ENCODE results near the gene RIN3.
"Not testable (repeated sequence)": the region's sequence is repeated elsewhere in the genome, so short reads cannot be mapped to it uniquely, and the experiment has no call there.

RIN3 gene

DNA sequence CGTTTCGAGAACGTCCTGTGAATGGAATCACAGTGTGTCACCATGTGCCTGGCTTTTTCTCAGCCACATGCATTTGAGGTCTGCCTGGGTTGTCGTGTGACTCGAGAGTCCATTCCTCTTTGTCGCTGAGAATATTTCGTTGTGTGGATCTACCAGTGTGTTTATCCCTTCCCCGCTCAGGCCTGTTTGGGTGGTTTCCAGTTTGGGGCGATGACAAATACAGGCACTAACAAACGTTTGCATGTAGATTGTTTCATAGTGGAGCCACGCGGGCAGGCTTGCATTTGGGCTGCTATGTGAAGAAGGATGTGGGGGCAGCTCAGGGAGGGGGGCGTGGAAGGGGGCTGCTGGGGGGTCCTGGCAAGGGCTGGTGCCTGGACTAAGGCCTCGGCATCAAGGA, 14.1 kb downstream of the RIN3 start:
- no peak for FAIRE-seq
- no peak for DNase-seq (ENCODE audit: low spot score)

DNA sequence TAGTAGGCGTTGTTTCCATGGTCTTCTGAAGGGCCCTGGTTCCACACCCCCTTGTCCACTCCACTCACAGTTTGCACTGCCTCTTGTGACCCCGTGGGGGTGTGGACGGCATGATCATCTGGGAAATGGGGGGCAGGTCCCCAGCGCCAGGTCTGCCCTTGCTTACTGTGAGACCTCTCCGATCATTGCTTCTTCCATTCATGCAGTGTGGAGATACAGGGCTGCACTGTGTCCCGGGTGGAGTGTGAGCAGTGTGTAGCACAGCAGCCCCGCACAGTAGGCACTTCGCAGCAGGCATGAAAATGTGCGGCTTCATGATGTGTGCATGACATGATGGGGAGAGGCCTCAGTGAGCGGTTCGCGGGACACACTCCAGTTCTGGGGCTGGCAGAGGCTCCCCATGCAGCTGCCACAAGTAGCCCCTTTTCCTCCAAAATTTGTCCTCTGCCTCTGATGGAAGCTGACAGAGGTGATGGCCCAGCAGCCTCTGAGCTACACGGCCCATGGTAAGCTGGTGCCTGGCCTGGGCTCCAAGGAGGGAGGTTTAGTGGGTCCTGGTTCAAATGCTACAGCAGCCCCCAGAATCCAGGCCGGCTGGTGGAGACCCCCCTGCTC, 15.0 kb downstream of the RIN3 start:
- no peak for FAIRE-seq

DNA sequence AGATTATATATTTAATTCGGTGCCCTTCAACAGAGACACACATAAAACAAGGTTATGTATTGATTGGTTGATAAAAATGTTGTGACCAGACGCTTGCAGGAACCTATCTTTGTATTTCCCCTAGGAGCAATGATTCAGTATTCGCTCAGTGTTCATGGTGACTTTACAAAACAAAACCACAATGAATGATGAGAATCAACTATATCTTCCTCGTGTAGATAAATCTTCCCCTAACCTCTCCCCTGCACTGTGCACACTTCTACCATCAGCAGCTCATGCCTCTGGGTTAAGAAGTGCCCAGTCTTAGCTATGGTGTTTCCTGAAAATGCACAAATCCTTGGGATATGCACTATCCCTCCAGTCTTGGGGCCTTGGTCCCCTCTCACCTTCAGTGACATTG, 16.3 kb downstream of the RIN3 start:
- DNase-seq (ENCODE audit: low spot score): no peak
- no peak for FAIRE-seq

More for the DNA sequence above, 15.0 kb downstream of the RIN3 start:
- no peak for DNase-seq (ENCODE audit: low spot score)

DNA sequence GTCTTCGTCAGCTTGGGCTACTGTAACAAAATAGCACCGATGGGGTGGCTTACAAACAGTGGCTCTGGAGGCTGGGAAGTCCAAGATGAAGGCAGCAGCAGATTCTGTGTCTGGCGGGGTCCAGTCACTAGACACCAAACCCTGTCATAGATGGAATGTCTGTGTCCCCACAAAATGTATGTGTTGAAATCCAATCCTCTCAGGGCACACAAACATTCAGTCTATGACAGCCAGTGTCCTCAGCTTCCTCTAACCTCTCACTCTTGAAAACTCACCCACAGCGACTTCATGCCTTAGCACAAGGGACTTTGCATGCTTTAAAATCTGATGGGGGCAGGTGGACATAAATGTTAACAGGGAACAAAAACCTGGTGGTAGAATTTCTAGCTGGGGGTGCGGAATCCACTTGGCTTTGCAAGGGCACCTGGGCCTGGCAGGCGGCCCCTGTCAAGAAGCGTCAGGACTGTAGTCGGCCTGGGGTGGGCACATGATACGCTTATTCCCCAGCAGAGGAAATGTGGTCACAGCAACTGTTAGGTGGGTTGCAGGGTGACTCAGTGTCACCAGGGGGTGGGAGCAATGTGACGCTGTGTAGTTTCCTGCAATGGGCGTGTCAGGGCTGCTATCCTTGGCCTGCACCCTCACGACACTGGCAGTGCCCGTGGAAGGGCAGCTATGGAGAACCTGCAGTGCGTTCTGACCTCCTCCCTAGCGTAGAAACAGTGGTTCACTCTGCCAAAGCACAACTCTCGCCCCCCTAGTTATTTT, 17.7 kb downstream of the RIN3 start:
- FAIRE-seq: no peak
- no peak for DNase-seq (ENCODE audit: low spot score)

DNA sequence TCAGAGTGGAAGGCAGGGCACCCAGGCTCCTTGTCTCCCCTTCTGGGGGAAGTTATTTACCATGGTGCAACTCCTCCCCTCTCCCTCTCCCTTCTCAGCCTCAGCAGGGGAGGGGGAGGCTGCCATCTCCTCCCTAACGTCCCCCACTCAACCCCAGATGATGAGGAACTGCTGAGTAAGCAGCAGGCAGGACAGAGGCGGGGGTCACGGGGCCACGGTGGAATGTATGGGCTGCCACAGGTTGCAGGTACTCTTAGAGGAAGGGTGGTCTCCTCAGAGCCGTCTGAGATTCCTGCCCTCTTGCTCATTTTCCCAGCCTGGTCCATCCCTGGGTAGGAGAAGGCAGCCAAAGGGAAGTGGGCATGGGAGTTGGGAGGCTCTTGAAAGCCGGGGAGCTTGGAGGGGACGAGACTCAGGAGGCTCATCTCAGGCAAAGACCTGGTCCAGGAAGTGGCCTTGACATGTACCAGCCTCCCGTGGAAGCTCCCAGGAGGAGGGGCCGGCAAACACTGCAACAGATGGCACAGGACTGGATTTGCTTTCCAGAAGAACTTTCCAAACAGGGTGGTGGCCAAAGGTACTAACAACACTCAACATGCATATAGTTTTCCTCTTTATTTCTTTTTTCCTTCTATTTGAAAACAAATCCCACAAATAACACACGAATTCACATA, 19.0 kb downstream of the RIN3 start:
- FAIRE-seq (no peak), DNase-seq (ENCODE audit: low spot score) (no peak)

DNA sequence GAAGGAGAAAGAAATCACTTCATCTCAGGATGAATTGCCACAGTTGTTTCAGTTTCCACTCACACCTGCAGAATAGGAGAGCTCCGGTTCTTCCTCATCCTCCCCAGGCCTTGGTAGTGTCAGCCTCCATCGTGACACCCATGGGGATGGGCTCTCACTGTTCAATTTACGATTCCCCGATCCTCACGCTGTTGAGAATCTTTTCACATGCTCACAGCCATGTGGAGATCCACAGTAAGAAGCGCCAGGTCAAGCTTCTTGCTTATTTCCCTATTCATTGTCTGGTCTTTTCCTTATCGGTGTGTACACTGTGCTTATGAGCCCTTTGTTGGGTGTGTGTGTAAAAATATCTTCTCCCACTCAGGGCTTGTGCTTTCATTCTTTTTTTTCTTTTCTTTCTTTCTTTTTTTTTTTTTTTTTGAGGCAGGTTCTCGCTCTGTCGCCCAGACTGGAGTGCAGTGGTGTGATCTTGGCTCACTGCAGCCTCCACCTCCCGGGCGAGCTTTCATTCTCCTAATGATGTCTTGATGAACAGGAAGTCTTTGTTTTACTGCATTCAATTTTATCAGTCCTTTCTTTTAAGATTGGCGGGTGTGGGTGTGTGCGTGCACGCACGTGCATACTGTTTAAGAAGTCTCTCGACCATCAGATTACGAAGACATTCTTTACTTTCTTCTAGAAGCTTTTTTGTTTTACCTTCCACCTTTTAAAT, 21.5 kb downstream of the RIN3 start:
- FAIRE-seq (no peak), DNase-seq (ENCODE audit: low spot score) (no peak)

DNA sequence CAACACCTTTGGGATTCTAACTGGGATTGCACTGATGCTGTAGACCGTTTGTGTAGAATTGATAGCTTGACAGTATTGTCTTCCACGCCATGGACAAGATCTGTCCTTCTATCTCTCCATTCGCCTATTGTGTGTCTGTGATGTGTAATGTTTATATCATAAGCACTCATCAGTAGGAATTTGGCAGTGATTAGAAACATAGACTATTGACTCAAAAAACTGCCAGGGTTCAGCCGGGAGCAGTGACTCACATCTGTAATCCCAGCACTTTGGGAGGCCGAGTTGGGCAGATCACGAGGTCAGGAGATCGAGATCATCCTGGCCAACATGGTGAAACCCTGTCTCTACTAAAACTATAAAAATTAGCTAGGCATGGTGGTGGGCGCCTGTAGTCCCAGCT, 22.6 kb downstream of the RIN3 start:
- not testable (repeated sequence) for DNase-seq (ENCODE audit: low spot score); FAIRE-seq

DNA sequence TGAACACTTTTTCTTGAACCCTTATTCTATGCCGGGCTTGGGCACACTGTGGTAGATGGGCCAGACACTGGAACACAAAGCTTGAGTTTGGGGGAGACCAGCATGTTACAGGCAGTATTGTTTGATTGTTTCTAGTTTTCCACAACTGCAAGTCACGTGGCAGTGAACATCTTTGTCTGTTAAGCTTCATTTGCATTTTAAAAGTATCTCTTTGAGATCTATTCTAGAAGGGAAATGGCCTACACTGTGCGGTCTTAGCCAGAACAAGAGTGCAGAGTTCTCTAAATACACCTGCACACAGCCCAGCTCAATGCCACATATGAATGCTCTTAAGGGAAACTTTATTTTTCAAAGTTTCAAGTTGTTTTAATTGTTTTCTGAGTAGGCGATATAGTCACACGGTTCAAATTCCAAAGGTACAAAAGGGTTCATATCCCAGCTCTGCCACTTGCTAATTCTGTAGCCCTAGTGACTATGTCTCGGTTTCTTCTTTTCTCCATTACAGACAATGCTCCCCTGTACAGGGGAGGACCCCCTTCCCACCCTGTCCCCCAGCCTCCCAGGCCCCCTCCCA, 24.9 kb downstream of the RIN3 start:
- DNase-seq (ENCODE audit: low spot score) (no peak), FAIRE-seq (no peak)

DNA sequence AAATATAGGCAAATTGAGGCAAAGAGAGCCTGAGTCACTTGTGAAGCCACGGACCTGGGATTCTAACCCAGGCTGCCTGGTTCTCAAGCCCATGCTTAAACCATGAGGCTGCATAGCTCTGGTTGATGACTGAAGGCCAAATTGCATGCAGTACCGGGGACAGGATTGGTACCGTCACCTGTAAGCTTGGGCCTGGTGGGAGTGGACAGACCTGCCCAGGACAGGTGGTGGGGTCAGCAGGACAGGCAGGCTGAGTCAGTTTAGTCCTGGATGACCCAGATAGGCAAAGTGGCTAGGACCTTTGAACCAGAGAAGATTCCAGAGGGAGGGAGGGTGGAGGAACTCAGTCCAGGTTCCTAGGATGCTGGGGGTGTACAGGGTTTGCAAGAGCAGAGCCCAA, 25.8 kb downstream of the RIN3 start:
- no peak for FAIRE-seq
- no peak for DNase-seq (ENCODE audit: low spot score)

DNA sequence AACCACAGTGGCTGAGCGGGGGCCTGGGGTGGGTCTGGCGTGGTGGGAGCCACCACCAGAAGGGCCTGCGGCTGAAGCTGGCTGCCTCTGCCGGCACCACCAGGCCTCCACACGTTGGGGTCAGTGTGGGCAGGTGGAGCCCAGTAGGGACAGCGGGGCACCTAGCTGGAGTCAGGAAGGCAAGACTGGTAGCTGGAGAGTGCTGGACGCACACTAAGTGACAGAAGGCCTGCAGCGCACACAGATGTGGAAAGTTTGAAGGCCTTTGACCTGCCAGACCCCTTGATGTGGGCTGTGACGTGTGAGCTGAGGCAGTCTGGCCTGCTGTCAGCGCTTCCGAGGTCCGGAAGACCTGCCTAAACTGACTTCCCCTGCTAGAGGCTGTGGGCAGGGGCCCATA, 26.3 kb downstream of the RIN3 start:
- DNase-seq (ENCODE audit: low spot score) (no peak), FAIRE-seq (no peak)

DNA sequence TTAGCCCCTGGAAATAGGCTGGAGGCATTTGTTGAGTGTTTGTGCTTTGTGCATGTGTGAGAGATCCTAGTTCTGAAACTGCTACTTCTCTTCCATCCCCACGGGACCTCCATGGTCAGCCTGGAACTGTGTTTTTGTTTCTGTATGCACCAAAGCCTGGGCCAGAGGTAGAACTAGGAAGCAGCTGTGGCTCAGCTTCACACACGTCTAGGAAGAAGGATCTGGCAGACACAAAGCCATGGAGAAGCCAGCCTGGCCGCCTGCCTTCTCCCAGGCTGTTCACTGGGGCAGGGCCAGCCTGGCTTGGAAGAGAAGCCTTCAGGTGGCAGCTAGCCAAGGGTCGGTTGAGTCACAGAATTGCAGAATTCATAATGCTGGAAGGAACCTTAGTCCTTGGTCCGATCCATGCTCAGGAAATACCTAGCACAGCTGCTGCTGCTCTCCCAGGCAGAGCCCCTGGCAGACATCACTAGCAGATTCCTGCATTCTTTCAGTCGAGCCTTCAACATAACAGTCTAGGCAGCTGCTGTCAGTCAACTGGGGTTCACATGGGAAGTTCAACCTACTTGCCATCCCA, 27.0 kb downstream of the RIN3 start:
- peak; percentile 77 for FAIRE-seq
- DNase-seq (ENCODE audit: low spot score): peak; percentile 88

DNA sequence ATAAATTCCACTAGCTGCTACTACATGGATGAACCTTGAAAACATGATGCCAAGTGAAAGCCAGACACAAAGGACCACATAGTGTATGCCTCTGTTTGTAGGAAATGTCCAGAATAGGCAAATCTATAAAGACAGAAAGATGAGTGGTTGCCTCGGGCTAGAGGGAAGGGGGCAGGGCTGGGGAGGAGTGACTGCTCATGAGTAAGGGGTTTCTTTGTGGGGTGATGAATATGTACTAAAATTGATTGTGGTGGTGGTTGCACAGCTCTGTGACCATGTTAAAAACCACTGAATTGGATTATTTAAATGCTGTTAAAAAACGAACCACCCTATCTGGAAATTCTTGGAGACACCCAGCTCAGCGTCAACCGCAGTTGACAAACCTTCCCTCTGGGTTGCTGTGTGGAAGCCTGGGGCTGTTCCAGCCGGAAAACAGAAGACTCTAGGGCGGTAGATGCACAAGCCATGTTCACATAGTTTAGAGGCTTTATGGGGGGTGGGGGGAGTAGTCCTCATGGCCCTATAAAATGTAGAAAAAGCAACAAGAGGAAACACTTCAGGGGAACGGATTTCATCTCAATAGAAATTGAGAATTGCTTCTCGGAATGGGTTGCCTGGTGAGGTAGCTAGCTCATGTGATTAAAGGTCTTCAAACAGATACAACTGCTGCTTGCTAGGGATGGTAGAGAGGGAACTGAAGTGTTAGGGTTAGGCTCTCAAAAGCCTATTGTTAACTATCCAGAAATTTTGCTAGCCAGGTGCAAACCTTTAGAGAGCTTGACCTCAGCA, 29.4 kb downstream of the RIN3 start:
- DNase-seq (ENCODE audit: low spot score): no peak

DNA sequence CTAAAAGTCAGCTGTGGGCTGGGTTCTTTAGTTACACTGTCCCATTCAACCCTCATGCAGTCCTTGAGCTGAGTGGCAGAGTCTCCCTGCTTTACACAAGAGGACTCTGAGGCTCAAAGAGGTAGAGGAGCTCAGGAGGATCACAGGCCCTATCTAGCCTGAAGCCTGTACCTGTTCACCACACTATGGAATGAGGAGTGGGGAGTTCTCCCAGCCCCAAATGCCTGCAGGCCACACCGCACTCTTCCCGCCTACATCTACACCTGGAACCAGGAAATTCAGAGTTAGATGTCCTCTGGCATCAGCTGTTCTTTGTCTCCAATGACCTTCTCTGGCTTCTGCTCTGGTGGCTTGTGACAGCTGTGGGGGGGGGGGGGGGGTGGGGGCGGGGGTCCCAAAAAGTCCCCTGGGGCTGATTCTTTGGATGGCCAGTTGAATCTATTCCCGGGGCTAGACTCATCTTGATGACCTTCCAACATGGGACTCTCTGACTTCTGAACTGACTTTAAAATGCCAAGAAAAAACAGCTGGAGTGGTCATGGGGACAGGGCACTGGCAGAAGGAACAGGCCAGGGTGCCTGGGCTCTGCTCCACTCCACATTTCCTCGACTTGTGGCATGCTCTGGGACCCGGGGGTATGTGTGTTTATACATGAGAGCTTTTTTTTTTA, 30.6 kb downstream of the RIN3 start:
- DNase-seq (ENCODE audit: low spot score) (no peak), FAIRE-seq (no peak)

More for the DNA sequence above, 29.4 kb downstream of the RIN3 start:
- no peak for FAIRE-seq

DNA sequence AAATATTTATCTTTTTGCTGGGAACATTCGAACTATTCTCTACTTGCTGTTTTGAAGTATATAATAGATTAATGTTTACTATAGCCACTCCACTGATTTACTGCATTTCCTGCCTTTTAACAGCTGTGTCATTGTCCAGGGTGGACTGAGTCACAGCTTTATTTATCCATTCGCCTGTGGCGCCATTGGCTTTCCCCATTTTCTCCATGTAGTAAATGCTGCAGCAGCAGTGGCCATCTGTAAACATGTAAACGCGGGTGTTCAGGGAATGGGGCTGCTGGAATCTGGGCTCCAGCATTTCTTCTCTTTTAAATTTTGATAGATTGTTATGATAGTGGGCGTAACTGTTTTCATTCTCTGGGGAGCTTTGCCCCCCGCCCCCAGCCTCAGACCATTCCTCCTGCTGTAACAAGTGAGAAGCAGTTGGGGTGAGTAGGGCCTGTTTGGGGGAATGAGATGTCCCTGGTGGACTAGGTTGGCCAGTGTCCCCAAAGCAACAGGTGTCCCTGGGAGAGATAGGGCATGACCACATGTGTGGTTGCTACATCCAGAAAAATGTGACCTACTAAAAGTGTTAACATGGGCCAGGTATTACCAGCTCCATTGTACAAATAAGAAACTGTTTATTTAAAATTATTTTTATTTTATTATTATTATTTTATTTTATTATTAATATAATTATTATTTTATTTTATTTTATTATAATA, 32.9 kb downstream of the RIN3 start:
- FAIRE-seq: no peak

DNA sequence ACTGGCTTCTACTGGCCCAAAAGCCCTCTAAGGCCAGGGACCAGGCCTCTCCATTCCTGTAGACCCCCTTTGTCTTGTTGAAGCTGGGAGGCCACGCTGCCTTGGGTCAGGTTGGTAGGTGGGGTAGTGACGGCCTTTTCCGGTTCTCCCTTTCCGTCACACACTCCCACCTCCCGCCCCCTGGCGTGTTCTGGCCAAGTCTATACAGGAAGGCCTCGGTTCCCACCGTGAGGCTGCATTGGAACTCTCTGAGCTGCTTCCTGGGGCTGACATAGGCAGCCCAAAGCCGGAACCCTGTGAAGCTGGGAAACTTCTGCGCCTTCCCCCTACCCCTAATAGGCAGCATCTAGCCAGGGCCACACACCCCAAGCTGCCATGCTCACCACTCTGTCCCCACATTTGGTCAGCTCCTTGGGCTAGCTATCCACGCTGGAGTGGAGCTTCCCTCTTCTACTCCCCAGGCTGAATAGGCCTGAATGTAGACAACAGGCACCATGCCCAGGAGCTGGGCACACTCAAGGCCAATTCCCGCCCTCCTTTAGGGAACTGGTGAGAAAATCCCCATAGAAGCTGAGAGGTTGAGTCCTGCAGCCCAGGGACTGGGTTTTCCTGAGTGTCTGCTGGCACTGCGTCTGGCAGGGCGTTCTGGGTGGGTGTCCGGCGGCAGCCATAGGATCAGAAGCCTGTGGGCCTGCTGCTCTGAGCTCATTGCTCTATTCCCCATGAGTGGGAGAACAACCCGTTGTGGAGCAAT, 35.7 kb downstream of the RIN3 start:
- no peak for FAIRE-seq
- no peak for DNase-seq (ENCODE audit: low spot score)

More for the DNA sequence above, 32.9 kb downstream of the RIN3 start:
- DNase-seq (ENCODE audit: low spot score): peak; percentile 30

DNA sequence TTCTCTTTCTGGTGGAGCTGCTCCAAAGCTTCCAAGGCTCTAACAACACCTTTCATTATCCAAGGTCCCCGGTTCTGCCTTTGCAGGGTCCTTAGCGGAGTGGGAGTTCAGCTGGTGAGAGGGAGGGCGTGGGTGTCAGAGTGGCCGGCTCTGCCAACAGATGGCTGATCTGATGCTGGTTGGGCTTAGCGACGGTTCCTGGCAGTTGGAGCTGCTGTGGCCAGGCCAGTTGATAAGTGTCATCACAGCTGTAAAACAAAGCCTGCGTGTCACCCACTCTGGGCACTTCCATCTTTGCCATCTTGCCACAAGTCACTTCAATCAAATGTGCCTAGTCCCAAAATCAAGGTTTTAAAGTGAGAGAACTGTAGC, 36.3 kb downstream of the RIN3 start:
- DNase-seq (ENCODE audit: low spot score): no peak
- FAIRE-seq: no peak

DNA sequence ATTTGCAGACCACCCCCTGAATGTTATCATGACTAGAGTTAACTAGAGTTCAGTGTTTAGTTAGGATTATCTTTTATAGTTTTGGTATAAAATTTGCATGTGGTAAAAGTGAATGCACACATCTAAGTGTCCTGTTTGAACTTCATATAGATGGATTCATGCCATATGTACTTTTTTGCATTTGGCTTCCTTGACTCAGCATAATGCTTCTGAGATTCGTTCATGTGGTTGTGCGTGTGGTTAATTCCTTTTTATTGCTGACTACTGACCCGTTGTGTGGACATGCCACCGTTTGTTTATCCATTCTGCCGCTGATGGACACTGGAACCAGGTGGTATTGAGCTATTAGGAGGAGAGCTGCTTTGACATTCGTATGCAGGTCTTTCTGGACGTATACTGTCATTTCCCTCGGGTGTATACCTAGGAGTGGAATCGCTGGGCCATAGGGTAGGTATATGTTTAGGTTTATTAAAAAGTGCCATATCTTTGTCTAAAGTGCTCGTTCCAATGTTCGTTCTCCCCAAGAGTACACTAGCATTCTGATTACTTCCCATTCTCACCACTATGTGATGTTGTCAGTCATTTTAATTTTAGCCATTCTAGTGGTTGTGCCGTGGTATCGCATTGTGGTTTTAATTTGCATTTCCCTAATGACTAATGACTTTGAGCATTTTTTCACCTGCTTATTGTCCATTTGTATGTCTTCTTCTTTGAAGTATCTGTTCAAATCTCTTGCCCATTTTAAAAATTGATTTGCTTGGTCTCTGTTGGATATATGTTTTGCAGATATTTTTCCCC, 37.7 kb downstream of the RIN3 start:
- DNase-seq (ENCODE audit: low spot score): no peak
- no peak for FAIRE-seq

DNA sequence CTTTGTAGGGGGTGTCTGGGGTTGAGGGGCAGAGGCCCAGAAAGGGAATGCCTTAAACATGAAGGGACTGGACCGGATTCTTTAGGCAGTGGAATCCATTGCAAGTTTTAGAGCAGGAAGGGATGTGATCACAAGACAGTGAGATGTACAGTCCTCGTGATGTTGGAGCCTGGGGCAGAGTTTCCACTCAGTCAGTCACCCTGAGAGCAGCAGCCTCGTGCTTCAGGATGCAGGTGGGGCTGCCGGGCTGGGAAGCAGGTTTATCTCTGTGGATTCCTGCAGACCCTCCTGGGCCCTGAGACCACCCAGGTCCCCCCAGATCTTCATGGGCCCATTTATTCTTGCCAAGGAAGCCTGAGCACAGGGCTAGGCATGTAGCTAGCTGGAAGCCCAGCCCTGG, 38.5 kb downstream of the RIN3 start:
- DNase-seq (ENCODE audit: low spot score): no peak
- no peak for FAIRE-seq

Data from RCC 7860 (cell line).